Cardiac fibroblast (primary cell): ENCODE data around the gene EDC3.

Source experiments
- DNase-seq, 2 donors: peaks; one replicate each; pipeline versions ENCODE4 v3.0.0 to v3.0.0-alpha.2; 2010; ENCODE audit warnings: low read depth in 2 of 2
- H3K4me3 ChIP-seq, 2 donors: replicated peaks in 1 of 2; 1 replicate in 1 of 2; 2 replicates in 1 of 2; pipeline ENCODE4 v1.5.1; 2011; ENCODE audit warnings: low read depth in 2 of 2, low read length in 2 of 2, mild to moderate bottlenecking in 2 of 2, moderate library complexity in 1 of 2
- TF ChIP-seq, protein P1 (sequence below): IDR thresholded peaks from one replicate; pipeline ENCODE4 v1.5.1; 2011; ENCODE audit warnings: low read depth, mild to moderate bottlenecking, low read length, inconsistent platforms

The EDC3 gene

DNA sequence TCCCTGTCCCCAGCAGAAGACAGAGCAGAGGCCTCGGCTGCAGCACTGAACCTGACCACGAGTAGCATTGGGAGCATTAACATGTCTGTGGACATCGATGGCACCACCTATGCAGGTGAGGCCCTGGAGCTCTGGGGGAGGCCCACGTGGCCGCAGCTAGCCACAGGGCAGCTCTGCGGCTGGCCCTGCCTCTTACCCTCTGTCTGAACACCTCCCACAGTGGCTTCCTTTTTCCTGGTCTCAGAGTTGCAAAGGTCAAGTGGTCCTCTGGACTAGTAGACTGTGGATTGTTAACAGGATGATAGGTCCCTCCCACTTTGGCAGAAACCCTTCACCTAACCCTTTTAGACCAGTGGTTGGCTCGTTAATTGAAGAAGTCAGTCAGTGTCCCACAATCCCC, 102.7 kb downstream of the EDC3 start:
- no peak overlapping the region for H3K4me3 ChIP-seq
- TF ChIP-seq, protein P1, sequence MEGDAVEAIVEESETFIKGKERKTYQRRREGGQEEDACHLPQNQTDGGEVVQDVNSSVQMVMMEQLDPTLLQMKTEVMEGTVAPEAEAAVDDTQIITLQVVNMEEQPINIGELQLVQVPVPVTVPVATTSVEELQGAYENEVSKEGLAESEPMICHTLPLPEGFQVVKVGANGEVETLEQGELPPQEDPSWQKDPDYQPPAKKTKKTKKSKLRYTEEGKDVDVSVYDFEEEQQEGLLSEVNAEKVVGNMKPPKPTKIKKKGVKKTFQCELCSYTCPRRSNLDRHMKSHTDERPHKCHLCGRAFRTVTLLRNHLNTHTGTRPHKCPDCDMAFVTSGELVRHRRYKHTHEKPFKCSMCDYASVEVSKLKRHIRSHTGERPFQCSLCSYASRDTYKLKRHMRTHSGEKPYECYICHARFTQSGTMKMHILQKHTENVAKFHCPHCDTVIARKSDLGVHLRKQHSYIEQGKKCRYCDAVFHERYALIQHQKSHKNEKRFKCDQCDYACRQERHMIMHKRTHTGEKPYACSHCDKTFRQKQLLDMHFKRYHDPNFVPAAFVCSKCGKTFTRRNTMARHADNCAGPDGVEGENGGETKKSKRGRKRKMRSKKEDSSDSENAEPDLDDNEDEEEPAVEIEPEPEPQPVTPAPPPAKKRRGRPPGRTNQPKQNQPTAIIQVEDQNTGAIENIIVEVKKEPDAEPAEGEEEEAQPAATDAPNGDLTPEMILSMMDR: no peak
- DNase-seq: no peak

DNA sequence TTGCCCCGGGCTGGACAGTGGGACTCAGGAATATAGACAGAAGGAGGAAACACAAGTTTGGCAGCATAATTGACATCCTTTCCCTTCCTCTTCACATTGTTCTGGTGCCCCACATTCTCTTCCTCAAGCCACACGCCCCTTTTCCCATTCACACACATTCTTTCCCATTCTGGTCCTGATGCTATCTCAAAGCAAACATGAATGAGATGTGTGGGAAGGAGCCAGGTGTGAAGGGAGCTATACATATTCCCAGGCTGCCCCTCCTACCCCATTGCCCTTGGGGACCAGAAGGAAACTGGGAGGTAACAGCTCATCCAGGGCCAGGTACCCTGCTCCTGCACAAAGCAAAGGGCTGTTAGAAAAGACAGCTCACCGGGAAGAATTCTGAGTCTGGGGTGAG, 103.6 kb downstream of the EDC3 start:
- no peak for DNase-seq
- TF ChIP-seq, protein P1: no peak

DNA sequence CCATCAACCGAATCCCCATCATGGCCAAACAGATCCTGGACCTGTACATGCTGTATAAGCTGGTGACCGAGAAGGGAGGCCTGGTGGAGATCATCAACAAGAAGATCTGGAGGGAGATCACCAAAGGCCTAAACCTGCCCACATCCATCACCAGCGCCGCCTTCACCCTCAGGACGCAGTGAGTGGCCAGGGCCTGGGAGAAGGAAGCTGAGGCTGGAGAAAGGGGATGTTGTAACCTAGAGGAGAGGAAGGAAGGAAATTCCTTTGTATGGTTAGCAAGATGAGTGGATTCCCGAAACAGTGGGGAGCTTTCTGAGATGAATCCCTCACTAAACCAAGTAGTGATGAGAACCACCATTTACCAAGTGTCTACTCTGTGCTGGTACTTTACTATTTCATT, 106.0 kb downstream of the EDC3 start:
- TF ChIP-seq, protein P1: no peak
- peak in 1 of 2 donors; percentile 17 for DNase-seq
- H3K4me3 ChIP-seq: no peak overlapping the region

More for the DNA sequence above, 103.6 kb downstream of the EDC3 start:
- H3K4me3 ChIP-seq: no peak overlapping the region

DNA sequence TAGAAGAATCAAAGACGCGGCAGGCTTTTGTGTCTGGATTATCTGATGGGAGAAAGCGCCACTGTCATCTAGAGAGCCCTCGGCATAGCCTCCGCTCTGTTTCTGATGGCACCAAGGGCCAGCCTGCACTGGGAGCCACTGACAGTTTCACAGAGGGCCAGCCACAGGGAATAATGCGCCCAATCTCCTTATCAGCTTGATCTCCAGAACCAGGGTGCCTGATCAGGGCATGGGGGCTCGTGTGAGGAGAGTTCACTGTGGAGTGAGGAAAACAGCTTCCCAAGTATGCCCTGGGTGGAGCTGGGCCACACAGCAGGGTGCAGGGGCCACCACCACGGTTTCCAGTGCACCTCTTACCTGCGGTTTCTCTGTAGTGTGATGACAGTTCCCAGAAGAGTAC, 110.0 kb downstream of the EDC3 start:
- TF ChIP-seq, protein P1: no peak
- DNase-seq: no peak
- no peak overlapping the region for H3K4me3 ChIP-seq

DNA sequence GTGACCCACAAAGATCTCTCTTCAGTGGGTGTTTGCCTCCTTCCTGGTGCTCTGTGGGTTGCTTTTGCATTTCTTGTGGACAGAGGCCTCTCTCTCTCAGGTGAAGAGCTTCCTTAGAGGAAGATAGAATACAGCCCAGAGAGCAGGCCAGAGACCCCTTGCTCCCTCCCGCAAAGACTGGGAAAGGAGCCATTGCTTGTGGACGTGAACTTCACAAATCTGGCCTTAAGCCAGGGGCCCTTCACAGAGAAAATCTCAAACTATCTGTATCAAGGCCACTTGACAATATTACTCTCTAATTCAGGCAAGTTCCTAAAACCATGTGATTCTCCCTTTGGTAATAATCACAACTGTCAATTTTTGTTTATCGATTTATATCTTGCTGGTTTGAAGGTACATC, 110.6 kb downstream of the EDC3 start:
- H3K4me3 ChIP-seq: no peak overlapping the region
- TF ChIP-seq, protein P1: no peak
- no peak for DNase-seq

DNA sequence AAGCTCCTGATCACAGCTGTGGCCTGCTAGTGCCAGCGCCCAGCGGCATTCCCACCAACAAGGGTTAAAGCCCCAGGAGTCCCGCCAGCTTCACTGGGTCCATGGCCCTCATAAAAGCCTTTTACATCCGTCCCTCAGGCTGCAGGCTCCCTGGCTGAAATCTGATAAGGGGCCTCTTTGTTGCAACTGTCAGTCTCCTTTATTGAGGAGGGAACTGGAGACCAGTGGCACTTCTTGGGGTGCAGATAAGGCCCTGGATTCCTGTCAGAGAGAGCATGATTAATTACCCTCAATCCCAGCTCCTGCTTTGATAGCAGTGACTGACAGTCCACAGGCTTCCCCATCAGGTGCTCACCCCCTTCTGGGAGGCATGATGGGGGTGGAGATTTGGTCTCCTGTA, 111.0 kb downstream of the EDC3 start:
- TF ChIP-seq, protein P1: no peak
- DNase-seq: no peak
- no peak overlapping the region for H3K4me3 ChIP-seq

DNA sequence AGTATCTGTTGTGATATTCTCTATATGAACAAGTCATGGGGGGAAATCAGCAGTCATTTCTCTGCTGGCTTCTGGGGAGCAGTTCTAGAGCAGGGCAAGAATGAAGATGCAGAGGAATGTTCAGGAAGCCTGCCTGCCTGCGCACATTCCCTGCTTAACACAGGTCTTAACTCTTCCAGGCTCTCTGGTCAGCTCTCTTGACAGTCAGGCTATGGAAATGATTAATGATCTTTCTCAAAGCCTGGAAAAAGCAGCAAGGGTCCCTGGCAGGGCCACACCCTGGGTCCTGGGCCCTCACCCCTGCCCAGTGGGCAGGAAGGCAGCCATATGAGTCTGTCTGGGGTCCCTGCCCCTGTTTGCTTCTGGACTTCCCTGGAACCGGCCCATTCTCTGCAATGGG, 111.6 kb downstream of the EDC3 start:
- no peak for DNase-seq
- H3K4me3 ChIP-seq: no peak overlapping the region
- TF ChIP-seq, protein P1: no peak
